ENCODE measurements around the gene FRYL. TPM values are rescaled to one million over a fixed set of nuclear protein-coding genes. Genes with fewer than 3 reads are reported as not detected.

Gene FRYL
- total RNA-seq, 3 donors from 2014 or later = 70.9 to 112 (median 86.2) TPM

GRCh38 chr4:48781968-48782367 is 1.9 kb upstream of the FRYL start:
- no peak for TF ChIP-seq POLR2A (IDR thresholded peaks at IDR 0.05)
- no peak for TF ChIP-seq POLR2AphosphoS5 (IDR thresholded peaks at IDR 0.05)
- TF ChIP-seq CTCF (IDR thresholded peaks at IDR 0.05) = no peak
- Histone ChIP-seq H3K4me1 (no peaks in the 10 kb centered on the region), H3K36me3 (no peaks in the 10 kb centered on the region), H3K27ac (no peak overlapping the region), H3K9me3 (no peaks in the 10 kb centered on the region), H3K27me3 (no peaks in the 10 kb centered on the region), H3K4me3 (no peak overlapping the region)
- DNase-seq (ENCODE audit: low spot score in 2 of 2) = no peak
- intact Hi-C loops (cut with DNase I; ENCODE audit: low total_unique reads) = no loop called here

GRCh38 chr4:48780865-48781214 is 761 bp upstream of the FRYL start:
- H3K4me1 ChIP-seq = no peaks in the 10 kb centered on the region
- TF ChIP-seq POLR2AphosphoS5 (IDR thresholded peaks at IDR 0.05) (no peak), POLR2A (IDR thresholded peaks at IDR 0.05) (no peak), CTCF (IDR thresholded peaks at IDR 0.05) (no peak)
- H3K27ac ChIP-seq = peak overlapping the region; percentile 95 to 96
- intact Hi-C loops (cut with DNase I; ENCODE audit: low total_unique reads) = no loop called here
- DNase-seq (ENCODE audit: low spot score in 2 of 2) = peak in 1 of 2 donors; percentile 25
- no peaks in the 10 kb centered on the region for H3K36me3 ChIP-seq
- no peaks in the 10 kb centered on the region for H3K9me3 ChIP-seq
- no peaks in the 10 kb centered on the region for H3K27me3 ChIP-seq
- peak overlapping the region; percentile 84 to 98 (median 94) for H3K4me3 ChIP-seq

GRCh38 chr4:48779095-48779997 is 733 bp downstream of the FRYL start:
- DNase-seq (ENCODE audit: low spot score in 2 of 2) = peak; percentile 27 to 62
- Histone ChIP-seq H3K36me3 (no peaks in the 10 kb centered on the region), H3K4me3 (peak overlapping the region; percentile 84 to 98 (median 94)), H3K27me3 (no peaks in the 10 kb centered on the region), H3K4me1 (no peaks in the 10 kb centered on the region), H3K9me3 (no peaks in the 10 kb centered on the region), H3K27ac (peak overlapping the region; percentile 95 to 96)
- TF ChIP-seq POLR2AphosphoS5 (IDR thresholded peaks at IDR 0.05) (peak in 1 of 3 donors; percentile 10), CTCF (IDR thresholded peaks at IDR 0.05) (no peak)
- intact Hi-C loops (cut with DNase I; ENCODE audit: low total_unique reads) = no loop called here

- no peak for DNase-seq (ENCODE audit: low spot score in 2 of 2)
- intact Hi-C loops (cut with DNase I; ENCODE audit: low total_unique reads) = no loop called here
- Histone ChIP-seq H3K36me3 (no peaks in the 10 kb centered on the region), H3K9me3 (no peaks in the 10 kb centered on the region), H3K4me3 (peak overlapping the region; percentile 84 to 98 (median 94)), H3K4me1 (no peaks in the 10 kb centered on the region), H3K27ac (peak overlapping the region; percentile 95 to 96), H3K27me3 (no peaks in the 10 kb centered on the region)
- TF ChIP-seq POLR2A (IDR thresholded peaks at IDR 0.05) (no peak), CTCF (IDR thresholded peaks at IDR 0.05) (no peak), POLR2AphosphoS5 (IDR thresholded peaks at IDR 0.05) (no peak)
Observed at GRCh38 chr4:48778431-48779094, 1.5 kb downstream of the FRYL start.

GRCh38 chr4:48777739-48778138 is 2.3 kb downstream of the FRYL start:
- intact Hi-C loops (cut with DNase I; ENCODE audit: low total_unique reads) = no loop called here
- Histone ChIP-seq H3K27ac (peak overlapping the region; percentile 28 to 37), H3K4me3 (peak overlapping the region; percentile 84 to 98 (median 94)), H3K9me3 (no peaks in the 10 kb centered on the region), H3K4me1 (no peaks in the 10 kb centered on the region), H3K36me3 (no peaks in the 10 kb centered on the region), H3K27me3 (no peaks in the 10 kb centered on the region)
- no peak for DNase-seq (ENCODE audit: low spot score in 2 of 2)
- TF ChIP-seq POLR2A (IDR thresholded peaks at IDR 0.05) = no peak
- no peak for TF ChIP-seq CTCF (IDR thresholded peaks at IDR 0.05)
- TF ChIP-seq POLR2AphosphoS5 (IDR thresholded peaks at IDR 0.05) = no peak

Measured in breast epithelium (tissue), 4 donors.